GM21528 (cell line): ENCODE results near the gene KIRREL1.

ENCODE experiments used
- ATAC-seq: cut with Tn5 transposase; IDR thresholded peaks from one replicate; pipeline ENCODE4 v1.9.1; 2021; ENCODE audit warnings: mild to moderate bottlenecking, moderate library complexity; ENCODE audit not compliant: unreplicated experiment, low FRiP score

KIRREL1 gene

GRCh38 chr1:157971769-157972168 is 21.7 kb upstream of the KIRREL1 start:
- ATAC-seq = no peak

DNA sequence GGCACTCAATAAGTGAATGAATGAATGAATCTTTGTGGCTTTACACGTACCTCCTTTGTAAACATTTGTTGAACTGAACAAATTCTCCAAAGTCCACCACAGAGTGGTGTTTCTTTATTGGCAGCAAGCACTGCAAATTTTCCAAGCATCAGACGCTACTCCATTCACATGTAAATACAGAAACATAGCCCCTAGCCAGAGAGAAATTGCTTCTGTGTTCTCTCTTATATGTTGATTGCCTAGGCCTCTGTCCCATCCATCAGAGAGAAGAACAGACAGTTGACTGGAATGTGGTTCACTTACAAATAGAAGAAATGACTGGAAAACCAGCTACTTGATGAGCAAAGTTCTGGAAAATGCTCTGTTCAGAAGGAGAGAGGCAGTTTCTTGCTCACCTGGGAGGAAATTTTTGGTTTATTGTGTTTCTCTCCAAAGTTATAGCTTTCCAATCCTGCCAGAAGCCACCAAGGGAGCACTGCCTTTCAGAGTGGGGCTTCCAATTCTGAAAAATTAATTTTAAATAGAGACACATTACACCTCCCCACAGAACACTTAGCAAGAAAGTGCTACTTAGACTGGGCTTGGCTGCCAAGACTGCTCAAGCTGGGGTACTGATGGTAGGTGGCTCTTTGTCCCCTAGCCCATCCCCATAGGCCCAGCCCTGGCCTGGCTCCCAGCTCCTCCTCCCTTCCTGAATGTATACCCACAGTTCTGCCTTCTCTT is 18.1 kb upstream of the KIRREL1 start:
- ATAC-seq = no peak

DNA sequence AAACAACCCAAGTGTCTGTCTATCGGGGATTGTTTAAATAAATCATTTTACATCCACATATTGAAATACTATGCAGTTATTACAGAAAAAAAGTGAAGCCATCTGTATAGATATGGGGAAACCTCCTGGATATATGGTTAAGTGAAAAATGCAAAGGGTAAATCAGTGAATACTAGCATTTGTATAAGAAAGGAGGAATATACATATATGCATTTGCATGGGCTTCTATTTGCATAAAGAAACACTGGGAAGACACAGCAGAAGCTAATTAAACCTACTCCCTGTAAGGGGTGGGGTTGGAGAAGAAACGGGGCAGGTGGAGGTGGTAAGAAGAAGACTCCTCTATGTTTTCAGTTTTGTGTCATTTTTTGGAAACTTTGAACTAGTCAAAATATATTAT is 16.6 kb upstream of the KIRREL1 start:
- no peak for ATAC-seq

DNA sequence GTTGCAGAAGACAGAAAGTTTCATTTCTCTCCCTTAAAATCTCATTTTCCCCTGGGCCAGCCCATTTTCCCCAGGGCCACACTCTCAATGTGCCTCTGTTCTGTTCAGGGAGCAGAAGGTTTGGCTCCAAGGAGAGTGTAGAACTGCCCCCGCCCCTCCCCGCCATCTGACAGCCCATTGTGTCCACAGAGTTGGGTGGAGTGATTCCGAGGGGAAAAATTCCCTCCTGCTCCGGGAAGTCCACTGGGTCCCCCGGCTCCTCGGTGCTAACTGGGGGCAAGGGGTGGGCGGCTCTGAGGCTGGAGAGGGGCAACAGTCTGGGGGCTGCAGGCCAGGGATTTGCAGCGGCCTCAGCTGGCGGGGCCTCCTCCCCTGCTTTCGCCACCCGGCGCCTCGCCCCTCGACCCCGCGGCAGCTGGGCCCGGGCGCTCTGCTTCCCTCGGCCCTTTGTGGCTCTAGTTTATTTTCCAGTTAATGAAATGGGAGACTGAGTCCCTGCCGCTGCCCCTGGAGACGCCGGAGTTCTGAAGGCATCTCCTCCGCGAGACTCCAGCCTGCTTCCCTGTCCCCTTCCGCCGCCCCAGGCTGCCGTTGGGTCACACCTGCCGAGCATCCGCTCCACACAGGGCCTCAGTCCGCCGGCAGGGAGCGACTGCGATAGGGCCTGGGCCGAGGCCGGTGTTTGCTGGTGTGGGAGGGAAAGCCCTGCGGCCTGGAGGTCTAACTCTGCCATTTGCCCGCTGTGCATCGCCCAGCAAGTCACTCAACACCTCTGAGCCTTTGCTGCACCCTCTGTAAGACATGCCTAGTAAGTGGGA is 14.7 kb upstream of the KIRREL1 start:
- no peak for ATAC-seq

DNA sequence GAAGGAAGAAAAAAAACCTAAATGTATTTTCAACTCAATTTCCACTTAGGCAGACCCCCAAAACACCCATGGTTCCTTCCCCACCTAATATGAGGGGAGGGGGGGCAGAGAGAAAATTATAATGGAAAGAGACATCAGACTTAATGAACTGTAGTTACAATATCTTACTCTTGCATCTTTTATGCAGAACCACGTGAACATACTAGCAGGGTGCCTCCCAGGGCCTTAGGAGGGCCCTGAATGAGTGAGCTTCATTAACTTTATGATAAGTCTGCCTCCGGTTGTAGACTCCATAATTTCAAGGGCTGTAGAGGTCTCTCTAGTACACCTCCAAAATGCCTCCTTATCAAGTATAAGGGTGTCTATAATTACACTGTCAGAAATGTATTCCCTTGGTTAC is 11.3 kb upstream of the KIRREL1 start:
- no peak for ATAC-seq

- no peak for ATAC-seq
Observed at GRCh38 chr1:157983787-157984186, 9.7 kb upstream of the KIRREL1 start.

DNA sequence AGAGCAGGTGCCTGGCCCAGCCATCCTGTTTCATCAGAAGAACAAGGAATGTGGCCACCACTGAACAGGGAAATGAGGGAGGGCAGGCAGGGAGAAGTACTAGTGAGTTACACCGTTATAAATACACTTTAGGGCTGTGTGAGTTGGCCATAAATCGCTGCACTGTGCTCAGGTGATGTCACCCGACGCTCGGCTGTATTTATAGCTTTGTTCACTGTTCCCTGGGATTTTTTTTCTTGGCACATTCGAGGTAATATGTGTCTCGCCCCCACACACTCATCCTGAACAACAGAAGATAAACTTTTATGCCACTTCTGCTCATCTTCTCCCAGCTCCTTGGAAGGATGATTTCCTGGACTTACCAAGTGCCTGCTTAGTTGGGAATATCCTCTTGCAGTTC is 9.0 kb upstream of the KIRREL1 start:
- ATAC-seq = no peak

- ATAC-seq = no peak
Observed at GRCh38 chr1:157985473-157985872, 8.0 kb upstream of the KIRREL1 start.

GRCh38 chr1:157988002-157988401 is 5.4 kb upstream of the KIRREL1 start:
- no peak for ATAC-seq

- no peak for ATAC-seq
Observed at GRCh38 chr1:157992031-157992832, 1.2 kb upstream of the KIRREL1 start.

DNA sequence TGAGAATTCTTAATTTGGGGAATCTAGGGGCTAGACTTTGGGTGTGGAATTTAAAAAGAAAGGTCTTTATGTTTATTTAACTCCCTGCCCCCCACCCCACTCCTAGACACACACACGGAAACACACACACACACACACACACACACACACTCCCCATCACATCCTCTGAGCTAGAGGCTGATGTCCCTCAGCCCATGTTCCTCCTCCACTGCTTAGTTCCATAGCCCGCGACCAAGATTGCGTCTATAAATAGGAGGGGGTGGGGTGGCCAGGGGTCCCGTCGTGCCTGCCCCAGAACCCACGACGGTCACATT is 655 bp upstream of the KIRREL1 start:
- ATAC-seq = no peak

- no peak for ATAC-seq
Observed at GRCh38 chr1:157993918-157994605, 617 bp downstream of the KIRREL1 start.

DNA sequence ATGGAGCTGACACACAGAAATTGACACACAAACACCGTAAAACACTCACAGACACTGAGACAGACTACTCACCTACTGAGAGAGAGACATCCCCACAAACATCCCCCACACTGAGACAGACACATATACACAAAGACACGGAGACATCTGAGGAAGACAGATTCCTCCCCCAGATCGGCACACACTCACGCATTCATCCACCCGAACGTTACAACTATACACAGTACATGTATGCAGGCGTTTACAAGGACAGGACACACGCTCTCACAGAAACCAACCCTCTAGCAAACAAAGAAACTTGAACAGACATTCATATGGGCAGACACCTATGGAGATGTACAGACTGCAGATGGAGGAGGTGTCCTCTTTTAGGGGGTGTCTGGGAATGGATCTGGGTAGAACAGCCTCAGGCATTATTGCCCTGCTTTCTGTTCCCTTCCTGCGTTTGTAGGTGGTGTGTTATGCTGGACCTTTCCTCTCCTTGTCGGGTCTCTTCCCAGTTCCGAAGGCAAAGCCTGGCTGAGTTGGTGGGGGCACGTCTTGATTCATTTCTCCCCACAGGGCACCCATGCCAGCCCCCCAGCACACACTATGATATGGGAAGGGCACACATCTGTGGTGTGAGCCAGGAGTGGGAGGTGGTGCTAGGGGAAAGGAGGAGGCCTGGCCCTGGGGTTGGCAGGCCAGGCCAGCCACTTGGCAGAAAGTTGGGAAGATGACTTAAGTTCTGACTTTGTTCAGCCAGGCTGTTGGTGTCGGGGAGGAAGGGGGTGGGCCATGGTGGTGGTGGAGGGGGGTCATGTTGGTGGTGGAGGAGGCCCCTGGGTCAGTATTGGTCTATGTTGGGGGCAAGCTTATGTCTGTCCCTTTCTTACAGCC is 1.5 kb downstream of the KIRREL1 start:
- ATAC-seq = no peak

DNA sequence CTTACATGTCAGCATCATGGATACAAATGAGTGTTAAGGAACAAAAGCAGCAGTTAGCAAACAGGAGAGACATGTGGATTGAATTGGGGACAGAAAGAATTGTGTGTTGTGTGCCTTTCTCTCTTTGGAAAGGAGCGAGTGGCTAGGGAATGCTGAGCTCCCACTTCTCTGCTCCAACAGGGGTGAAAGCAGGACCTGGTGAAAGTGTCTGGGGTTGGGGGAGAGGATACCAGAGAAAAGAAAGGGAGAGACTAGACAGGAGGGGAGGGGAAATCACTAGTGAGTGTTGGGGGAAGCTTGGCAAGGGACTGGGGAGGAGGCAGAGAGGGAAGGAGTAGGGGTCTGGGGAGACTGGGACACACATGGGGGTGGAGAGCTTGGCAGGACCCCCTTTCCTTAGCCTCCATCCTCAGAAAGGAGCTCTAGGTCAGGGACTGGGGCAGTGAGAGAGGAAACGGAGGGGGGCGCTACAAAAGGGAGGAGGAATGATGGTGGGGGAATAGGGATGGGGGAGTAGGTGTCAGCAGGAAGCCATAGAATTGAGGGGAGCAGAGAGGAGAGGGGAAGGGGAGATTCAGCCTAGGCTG is 2.2 kb downstream of the KIRREL1 start:
- no peak for ATAC-seq

DNA sequence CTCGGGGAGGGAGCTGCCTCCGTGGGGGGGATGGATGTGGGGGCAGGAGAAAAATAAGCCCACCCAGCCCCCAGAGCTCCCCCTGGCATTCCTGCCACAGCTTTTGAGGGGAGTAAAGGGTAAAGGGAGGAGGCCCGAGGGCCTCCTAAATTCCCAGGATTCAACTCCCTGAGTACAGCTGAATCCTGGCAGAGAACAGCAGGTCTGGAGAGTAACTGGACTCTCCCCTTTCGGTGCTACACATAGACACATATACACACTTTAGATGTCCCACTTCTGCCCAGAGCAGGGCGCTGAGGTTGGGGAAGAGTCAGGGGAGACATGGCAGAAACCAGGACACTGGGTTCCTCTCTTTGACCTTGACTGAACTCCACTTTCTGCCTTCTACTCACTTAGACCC is 3.0 kb downstream of the KIRREL1 start:
- no peak for ATAC-seq

- no peak for ATAC-seq
Observed at GRCh38 chr1:158000507-158000906, 7.1 kb downstream of the KIRREL1 start.

- ATAC-seq = no peak
Observed at GRCh38 chr1:158002022-158002630, 8.7 kb downstream of the KIRREL1 start.

- ATAC-seq = no peak
Observed at GRCh38 chr1:158002631-158003405, 9.4 kb downstream of the KIRREL1 start.
